Cardiac muscle cell (in vitro differentiated cells and primary cell): Measurements from ENCODE around the gene SLC6A13. TPM values are rescaled to one million over a fixed set of nuclear protein-coding genes. Genes with fewer than 3 reads are reported as not detected.

ENCODE experiments used
- DNase-seq, 2 donors: peaks; one replicate each; pipeline versions ENCODE4 v3.0.0 to v3.0.0-alpha.2; 2010 to 2017; ENCODE audit warnings: low read depth in 1 of 2, low spot score in 1 of 2
- H3K27ac ChIP-seq: fragments of 200-600 bp; sonication (generic); 2 replicates; pipeline ENCODE4 v1.5.1; 2016
- H3K27me3 ChIP-seq: fragments of 200-600 bp; sonication (generic); 2 replicates; pipeline ENCODE4 v1.6.0; 2016; ENCODE audit warnings: control low read depth
- H3K36me3 ChIP-seq: fragments of 200-600 bp; sonication (generic); 2 replicates; pipeline ENCODE4 v1.5.1; 2016; ENCODE audit warnings: control low read depth
- H3K4me1 ChIP-seq: fragments of 200-600 bp; sonication (generic); 2 replicates; pipeline ENCODE4 v1.8.1; 2017; ENCODE audit warnings: low read depth, mild to moderate bottlenecking, mixed run types
- H3K4me3 ChIP-seq: fragments of 200-600 bp; sonication (generic); 2 replicates; pipeline ENCODE4 v1.5.1; 2016; ENCODE audit warnings: mild to moderate bottlenecking
- H3K9me3 ChIP-seq: fragments of 200-600 bp; sonication (generic); 2 replicates; pipeline ENCODE4 v1.5.1; 2017; ENCODE audit warnings: low read depth, mild to moderate bottlenecking, control low read depth
- polyA plus RNA-seq: library from polyadenylated mRNA; unstranded; fragments of >200 nt; fragmentation: Nextera tagmentation; extraction: Ambion mirVana; gene quantifications from 2 replicates; pipeline ENCODE4 v1.2.1, GENCODE V29; 2016
- total RNA-seq: library from RNA; depleted of rRNA; stranded (reverse); fragments of >200 nt; gene quantifications from 2 replicates; pipeline ENCODE4 v1.2.3, GENCODE V29; 2016
- TF ChIP-seq, protein P1 (sequence below): IDR thresholded peaks from 2 replicates; pipeline ENCODE4 v1.5.1; 2012; ENCODE audit warnings: low read depth, mild to moderate bottlenecking, low read length

Gene SLC6A13
- total and polyA plus RNA-seq, 2 experiments from 2014 or later = 2.3 to 3.8 TPM

DNA sequence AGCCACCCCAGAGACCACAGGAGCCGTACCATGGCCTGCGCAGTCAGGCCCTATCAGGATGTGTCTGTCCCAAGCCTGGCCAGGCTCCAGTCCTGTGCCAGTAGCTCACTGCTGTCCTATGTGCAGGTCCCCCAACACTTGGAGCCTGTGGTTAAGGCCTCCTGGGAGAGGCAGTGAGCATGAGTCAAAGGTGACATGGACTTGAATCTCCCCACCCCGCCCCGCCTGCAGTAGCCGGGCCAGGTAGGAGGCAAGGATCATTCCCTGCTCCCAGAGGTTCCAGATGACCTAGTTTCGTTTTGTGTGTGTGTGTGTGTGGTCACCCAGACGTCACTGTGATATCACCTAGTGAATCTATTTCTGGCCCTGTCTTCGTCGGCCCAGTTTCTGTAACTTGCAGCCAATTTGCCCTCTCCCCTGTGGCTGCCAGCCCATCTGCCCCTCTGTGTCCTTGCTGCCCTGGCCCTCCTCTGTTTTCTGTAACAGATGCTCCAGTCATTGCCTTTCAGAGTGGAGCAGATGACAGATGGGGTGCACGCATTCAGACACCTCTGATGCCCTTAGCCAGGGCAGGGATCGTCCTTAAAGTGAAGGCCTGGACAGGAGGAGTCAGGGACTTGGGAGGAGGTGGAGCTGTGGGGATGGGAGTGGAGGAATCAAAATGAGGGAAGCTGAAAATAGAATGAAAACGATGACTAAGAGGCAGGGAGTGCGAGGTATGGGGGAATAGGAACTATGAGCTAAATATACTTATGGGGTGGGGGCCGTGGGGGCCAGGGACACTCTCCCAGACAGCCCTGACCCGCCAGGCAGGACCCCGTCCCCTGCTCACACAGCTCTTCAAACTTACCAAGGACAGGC is 86.1 kb downstream of the SLC6A13 start:
- TF ChIP-seq, protein P1, sequence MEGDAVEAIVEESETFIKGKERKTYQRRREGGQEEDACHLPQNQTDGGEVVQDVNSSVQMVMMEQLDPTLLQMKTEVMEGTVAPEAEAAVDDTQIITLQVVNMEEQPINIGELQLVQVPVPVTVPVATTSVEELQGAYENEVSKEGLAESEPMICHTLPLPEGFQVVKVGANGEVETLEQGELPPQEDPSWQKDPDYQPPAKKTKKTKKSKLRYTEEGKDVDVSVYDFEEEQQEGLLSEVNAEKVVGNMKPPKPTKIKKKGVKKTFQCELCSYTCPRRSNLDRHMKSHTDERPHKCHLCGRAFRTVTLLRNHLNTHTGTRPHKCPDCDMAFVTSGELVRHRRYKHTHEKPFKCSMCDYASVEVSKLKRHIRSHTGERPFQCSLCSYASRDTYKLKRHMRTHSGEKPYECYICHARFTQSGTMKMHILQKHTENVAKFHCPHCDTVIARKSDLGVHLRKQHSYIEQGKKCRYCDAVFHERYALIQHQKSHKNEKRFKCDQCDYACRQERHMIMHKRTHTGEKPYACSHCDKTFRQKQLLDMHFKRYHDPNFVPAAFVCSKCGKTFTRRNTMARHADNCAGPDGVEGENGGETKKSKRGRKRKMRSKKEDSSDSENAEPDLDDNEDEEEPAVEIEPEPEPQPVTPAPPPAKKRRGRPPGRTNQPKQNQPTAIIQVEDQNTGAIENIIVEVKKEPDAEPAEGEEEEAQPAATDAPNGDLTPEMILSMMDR = no peak
- Histone ChIP-seq H3K27ac (peak overlapping the region; percentile 80), H3K4me1 (peaks cover 40% of the 10 kb centered on the region), H3K36me3 (no peaks in the 10 kb centered on the region), H3K9me3 (no peaks in the 10 kb centered on the region), H3K4me3 (no peak overlapping the region), H3K27me3 (no peaks in the 10 kb centered on the region)
- peak; percentile 43 to 49 for DNase-seq

DNA sequence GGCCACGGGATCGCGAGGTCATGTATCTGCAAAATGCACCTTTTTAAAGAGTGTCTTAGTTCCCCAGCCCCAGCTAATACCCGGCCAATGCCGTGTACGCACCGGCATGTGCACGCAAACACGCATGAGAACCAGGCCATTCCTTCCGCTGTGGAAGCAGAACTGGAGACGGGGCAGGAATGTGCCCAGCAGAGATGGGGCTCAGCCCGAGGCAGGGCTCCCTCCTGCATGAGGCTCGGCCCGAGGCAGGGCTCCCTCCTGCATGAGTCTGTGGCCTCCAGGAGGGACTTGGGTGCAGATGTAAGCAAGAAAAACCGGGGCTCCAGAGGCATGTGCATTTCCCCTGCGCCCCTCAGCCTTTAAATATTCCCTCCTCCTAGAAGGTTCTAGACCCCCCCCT is 86.9 kb downstream of the SLC6A13 start:
- DNase-seq = no peak
- H3K9me3 ChIP-seq = no peaks in the 10 kb centered on the region
- H3K4me3 ChIP-seq = no peak overlapping the region
- peaks cover 40% of the 10 kb centered on the region for H3K4me1 ChIP-seq
- no peaks in the 10 kb centered on the region for H3K36me3 ChIP-seq
- H3K27ac ChIP-seq = peak overlapping the region; percentile 80
- TF ChIP-seq, protein P1 = no peak
- no peaks in the 10 kb centered on the region for H3K27me3 ChIP-seq

DNA sequence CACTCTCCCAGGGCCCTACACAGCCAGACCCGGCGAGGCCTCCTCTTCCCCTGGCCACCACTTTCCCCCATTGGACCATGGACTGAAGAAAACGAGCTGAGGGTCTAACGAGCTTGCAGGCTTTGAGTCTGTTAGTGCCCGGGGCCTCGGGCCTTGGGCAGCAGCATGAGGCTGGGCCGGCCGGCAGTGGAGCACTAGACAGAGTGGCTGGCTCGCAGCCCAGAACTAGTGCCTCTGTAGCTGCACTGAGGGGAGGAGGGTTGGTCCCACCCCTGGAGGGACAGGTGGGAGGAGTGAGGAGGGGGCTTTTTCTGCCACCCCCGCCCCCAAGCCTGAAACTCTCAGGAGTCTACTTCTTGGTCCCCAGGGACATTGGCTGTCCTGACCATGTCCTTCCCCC is 87.4 kb downstream of the SLC6A13 start:
- Histone ChIP-seq H3K27ac (peak overlapping the region; percentile 80), H3K27me3 (no peaks in the 10 kb centered on the region), H3K4me1 (peaks cover 39% of the 10 kb centered on the region), H3K4me3 (no peak overlapping the region), H3K9me3 (no peaks in the 10 kb centered on the region), H3K36me3 (no peaks in the 10 kb centered on the region)
- DNase-seq = peak; percentile 30 to 33
- TF ChIP-seq, protein P1 = no peak

DNA sequence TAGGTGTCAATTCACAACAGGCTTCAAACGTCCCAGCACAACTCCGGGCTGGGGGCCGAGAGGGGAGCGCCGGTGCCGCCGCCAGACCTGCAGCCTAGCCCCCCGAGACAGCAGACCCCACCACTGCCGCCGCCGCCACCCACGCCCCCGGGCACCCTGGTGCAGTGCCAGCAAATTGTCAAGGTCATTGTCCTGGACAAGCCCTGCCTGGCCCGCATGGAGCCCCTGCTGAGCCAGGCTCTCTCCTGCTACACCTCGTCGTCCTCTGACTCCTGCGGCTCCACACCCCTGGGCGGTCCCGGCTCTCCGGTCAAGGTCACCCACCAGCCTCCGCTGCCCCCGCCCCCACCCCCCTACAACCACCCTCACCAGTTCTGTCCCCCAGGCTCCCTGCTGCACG is 88.0 kb downstream of the SLC6A13 start:
- Histone ChIP-seq H3K27me3 (no peaks in the 10 kb centered on the region), H3K27ac (no peak overlapping the region), H3K9me3 (no peaks in the 10 kb centered on the region), H3K36me3 (no peaks in the 10 kb centered on the region), H3K4me1 (peaks cover 36% of the 10 kb centered on the region), H3K4me3 (no peak overlapping the region)
- TF ChIP-seq, protein P1 = no peak
- DNase-seq = no peak

DNA sequence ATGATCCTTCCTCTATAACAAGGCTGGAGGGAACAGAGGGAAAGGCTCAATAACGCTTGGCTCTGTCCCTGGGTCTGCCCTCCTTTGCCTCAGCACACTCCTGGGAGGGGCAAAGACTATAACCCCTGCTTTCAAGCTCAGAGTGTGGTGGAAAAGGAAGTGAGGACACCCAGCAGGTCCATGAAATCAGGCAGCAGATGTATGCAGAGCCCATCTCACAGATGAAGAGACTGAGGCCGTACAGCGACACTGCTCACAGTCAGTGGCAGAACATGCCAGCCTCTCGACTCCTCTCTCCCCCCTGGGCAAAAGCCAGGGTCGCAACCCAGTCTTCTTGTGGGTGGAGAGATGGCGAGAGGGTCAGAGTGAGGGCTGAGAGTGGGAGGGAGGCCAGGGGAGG is 88.5 kb downstream of the SLC6A13 start:
- DNase-seq = no peak
- no peaks in the 10 kb centered on the region for H3K36me3 ChIP-seq
- TF ChIP-seq, protein P1 = no peak
- H3K4me1 ChIP-seq = peaks cover 40% of the 10 kb centered on the region
- no peaks in the 10 kb centered on the region for H3K27me3 ChIP-seq
- H3K4me3 ChIP-seq = no peak overlapping the region
- no peak overlapping the region for H3K27ac ChIP-seq
- no peaks in the 10 kb centered on the region for H3K9me3 ChIP-seq
